ENCODE data around the gene CMIP. TPM values are rescaled to one million over a fixed set of nuclear protein-coding genes. Genes with fewer than 3 reads are reported as not detected.

CMIP gene
- total RNA-seq, 1 experiment from 2014 or later: 12.7 TPM

GRCh38 chr16:81545470-81546250 lies 101.1 kb downstream of the CMIP start:
- Histone ChIP-seq H3K4me2 (ENCODE audit: low read depth, low read length, poor library complexity, severe bottlenecking) (no peak overlapping the region), H3K79me2 (ENCODE audit: low read length) (no peaks in the 10 kb centered on the region), H3K9ac (ENCODE audit: low read length) (no peak overlapping the region), H3K9me2 (replicated peaks; ENCODE audit: insufficient read depth, low read length) (no peaks in the 10 kb centered on the region), H3K36me3 (ENCODE audit: insufficient read depth, low read length) (no peaks in the 10 kb centered on the region), H3K9me3 (ENCODE audit: low read length) (no peaks in the 10 kb centered on the region), H3K27me3 (ENCODE audit: low read length) (no peaks in the 10 kb centered on the region), H3K4me1 (ENCODE audit: low read length) (no peaks in the 10 kb centered on the region), H4K20me1 (ENCODE audit: insufficient read depth, low read depth, low read length) (peaks cover 38% of the 10 kb centered on the region; the same call in 1 of the 2 replicates), H2AFZ (ENCODE audit: low read length) (no peak overlapping the region), H3K4me3 (ENCODE audit: low read length) (no peak overlapping the region), H3K27ac (ENCODE audit: low read length) (no peak overlapping the region)
- no peak for DNase-seq

GRCh38 chr16:81546781-81547180 lies 102.2 kb downstream of the CMIP start:
- DNase-seq: no peak
- no peak overlapping the region for H3K27ac ChIP-seq (ENCODE audit: low read length)
- H3K4me2 ChIP-seq (ENCODE audit: low read depth, low read length, poor library complexity, severe bottlenecking): no peak overlapping the region
- H3K9me3 ChIP-seq (ENCODE audit: low read length): no peaks in the 10 kb centered on the region
- H3K27me3 ChIP-seq (ENCODE audit: low read length): no peaks in the 10 kb centered on the region
- no peaks in the 10 kb centered on the region for H3K9me2 ChIP-seq (replicated peaks; ENCODE audit: insufficient read depth, low read length)
- peaks cover 42% of the 10 kb centered on the region; the same call in 1 of the 2 replicates for H4K20me1 ChIP-seq (ENCODE audit: insufficient read depth, low read depth, low read length)
- no peak overlapping the region for H3K9ac ChIP-seq (ENCODE audit: low read length)
- no peak overlapping the region for H3K4me3 ChIP-seq (ENCODE audit: low read length)
- no peaks in the 10 kb centered on the region for H3K79me2 ChIP-seq (ENCODE audit: low read length)
- no peaks in the 10 kb centered on the region for H3K36me3 ChIP-seq (ENCODE audit: insufficient read depth, low read length)
- no peak overlapping the region for H2AFZ ChIP-seq (ENCODE audit: low read length)
- no peaks in the 10 kb centered on the region for H3K4me1 ChIP-seq (ENCODE audit: low read length)

- H3K79me2 ChIP-seq (ENCODE audit: low read length): no peaks in the 10 kb centered on the region
- H4K20me1 ChIP-seq (ENCODE audit: insufficient read depth, low read depth, low read length): peaks cover 48% of the 10 kb centered on the region; the same call in 1 of the 2 replicates
- H3K4me1 ChIP-seq (ENCODE audit: low read length): no peaks in the 10 kb centered on the region
Observed at GRCh38 chr16:81547194-81547938, 102.8 kb downstream of the CMIP start.

GRCh38 chr16:81547939-81548216 lies 103.3 kb downstream of the CMIP start:
- no peaks in the 10 kb centered on the region for H3K27me3 ChIP-seq (ENCODE audit: low read length)

More at GRCh38 chr16:81547194-81547938, 102.8 kb downstream of the CMIP start:
- no peaks in the 10 kb centered on the region for H3K36me3 ChIP-seq (ENCODE audit: insufficient read depth, low read length)
- H3K9ac ChIP-seq (ENCODE audit: low read length): no peak overlapping the region
- no peaks in the 10 kb centered on the region for H3K9me2 ChIP-seq (replicated peaks; ENCODE audit: insufficient read depth, low read length)
- no peaks in the 10 kb centered on the region for H3K27me3 ChIP-seq (ENCODE audit: low read length)
- no peak overlapping the region for H3K4me2 ChIP-seq (ENCODE audit: low read depth, low read length, poor library complexity, severe bottlenecking)
- H3K9me3 ChIP-seq (ENCODE audit: low read length): no peaks in the 10 kb centered on the region
- H2AFZ ChIP-seq (ENCODE audit: low read length): no peak overlapping the region
- DNase-seq: no peak
- no peak overlapping the region for H3K4me3 ChIP-seq (ENCODE audit: low read length)
- H3K27ac ChIP-seq (ENCODE audit: low read length): no peak overlapping the region

GRCh38 chr16:81548551-81548875 lies 103.9 kb downstream of the CMIP start:
- Histone ChIP-seq H3K79me2 (ENCODE audit: low read length) (no peaks in the 10 kb centered on the region), H3K4me3 (ENCODE audit: low read length) (no peak overlapping the region), H3K9me3 (ENCODE audit: low read length) (no peaks in the 10 kb centered on the region), H3K9ac (ENCODE audit: low read length) (no peak overlapping the region), H3K4me1 (ENCODE audit: low read length) (no peaks in the 10 kb centered on the region), H3K4me2 (ENCODE audit: low read depth, low read length, poor library complexity, severe bottlenecking) (no peak overlapping the region), H2AFZ (ENCODE audit: low read length) (no peak overlapping the region), H3K36me3 (ENCODE audit: insufficient read depth, low read length) (no peaks in the 10 kb centered on the region), H4K20me1 (ENCODE audit: insufficient read depth, low read depth, low read length) (peaks cover 47% of the 10 kb centered on the region; the same call in 1 of the 2 replicates), H3K27ac (ENCODE audit: low read length) (no peak overlapping the region), H3K27me3 (ENCODE audit: low read length) (no peaks in the 10 kb centered on the region), H3K9me2 (replicated peaks; ENCODE audit: insufficient read depth, low read length) (no peaks in the 10 kb centered on the region)
- no peak for DNase-seq

More at GRCh38 chr16:81547939-81548216, 103.3 kb downstream of the CMIP start:
- H3K4me1 ChIP-seq (ENCODE audit: low read length): no peaks in the 10 kb centered on the region
- H3K9me3 ChIP-seq (ENCODE audit: low read length): no peaks in the 10 kb centered on the region
- no peak overlapping the region for H3K27ac ChIP-seq (ENCODE audit: low read length)
- no peak overlapping the region for H3K4me3 ChIP-seq (ENCODE audit: low read length)
- H3K36me3 ChIP-seq (ENCODE audit: insufficient read depth, low read length): no peaks in the 10 kb centered on the region
- H3K79me2 ChIP-seq (ENCODE audit: low read length): no peaks in the 10 kb centered on the region
- H3K9me2 ChIP-seq (replicated peaks; ENCODE audit: insufficient read depth, low read length): no peaks in the 10 kb centered on the region
- H3K4me2 ChIP-seq (ENCODE audit: low read depth, low read length, poor library complexity, severe bottlenecking): no peak overlapping the region
- no peak overlapping the region for H2AFZ ChIP-seq (ENCODE audit: low read length)
- no peak for DNase-seq
- peaks cover 50% of the 10 kb centered on the region; the same call in 1 of the 2 replicates for H4K20me1 ChIP-seq (ENCODE audit: insufficient read depth, low read depth, low read length)
- H3K9ac ChIP-seq (ENCODE audit: low read length): no peak overlapping the region

GRCh38 chr16:81548876-81549546 lies 104.4 kb downstream of the CMIP start:
- H3K4me1 ChIP-seq (ENCODE audit: low read length): no peaks in the 10 kb centered on the region
- H3K4me2 ChIP-seq (ENCODE audit: low read depth, low read length, poor library complexity, severe bottlenecking): no peak overlapping the region
- DNase-seq: no peak
- no peaks in the 10 kb centered on the region for H3K27me3 ChIP-seq (ENCODE audit: low read length)
- H3K9me2 ChIP-seq (replicated peaks; ENCODE audit: insufficient read depth, low read length): no peaks in the 10 kb centered on the region
- H3K36me3 ChIP-seq (ENCODE audit: insufficient read depth, low read length): no peaks in the 10 kb centered on the region
- H3K4me3 ChIP-seq (ENCODE audit: low read length): no peak overlapping the region
- H3K79me2 ChIP-seq (ENCODE audit: low read length): no peaks in the 10 kb centered on the region
- H2AFZ ChIP-seq (ENCODE audit: low read length): no peak overlapping the region
- H3K9me3 ChIP-seq (ENCODE audit: low read length): no peaks in the 10 kb centered on the region
- H3K9ac ChIP-seq (ENCODE audit: low read length): no peak overlapping the region
- peaks cover 44% of the 10 kb centered on the region; the same call in 1 of the 2 replicates for H4K20me1 ChIP-seq (ENCODE audit: insufficient read depth, low read depth, low read length)
- H3K27ac ChIP-seq (ENCODE audit: low read length): no peak overlapping the region

- no peak overlapping the region for H3K9ac ChIP-seq (ENCODE audit: low read length)
- H3K4me1 ChIP-seq (ENCODE audit: low read length): no peaks in the 10 kb centered on the region
- no peak overlapping the region for H3K4me3 ChIP-seq (ENCODE audit: low read length)
- DNase-seq: no peak
- no peak overlapping the region for H3K27ac ChIP-seq (ENCODE audit: low read length)
- H3K9me3 ChIP-seq (ENCODE audit: low read length): no peaks in the 10 kb centered on the region
- H3K27me3 ChIP-seq (ENCODE audit: low read length): no peaks in the 10 kb centered on the region
- H2AFZ ChIP-seq (ENCODE audit: low read length): no peak overlapping the region
- H3K36me3 ChIP-seq (ENCODE audit: insufficient read depth, low read length): no peaks in the 10 kb centered on the region
- peaks cover 43% of the 10 kb centered on the region; the same call in 1 of the 2 replicates for H4K20me1 ChIP-seq (ENCODE audit: insufficient read depth, low read depth, low read length)
- no peak overlapping the region for H3K4me2 ChIP-seq (ENCODE audit: low read depth, low read length, poor library complexity, severe bottlenecking)
- no peaks in the 10 kb centered on the region for H3K9me2 ChIP-seq (replicated peaks; ENCODE audit: insufficient read depth, low read length)
- no peaks in the 10 kb centered on the region for H3K79me2 ChIP-seq (ENCODE audit: low read length)
Observed at GRCh38 chr16:81549547-81550431, 105.2 kb downstream of the CMIP start.
